HCT116 (cell line): ENCODE measurements around the gene ABR. TPM values are rescaled to one million over a fixed set of nuclear protein-coding genes. Genes with fewer than 3 reads are reported as not detected.

Experiments used
- ATAC-seq: fragments of 200-7000 bp; cut with Tn5 transposase; 2 replicates; pipeline ENCODE4 v1.9.1; 2020; ENCODE audit warnings: mild to moderate bottlenecking, moderate library complexity
- BruUV-seq: library from RNA; stranded (reverse); fragments of 400-500 nt; replicated peaks from 2 replicates; lab custom pipeline; 2021; lab: Mats Ljungman, UMichigan
- CTCF ChIA-PET: fragments of 300-600 bp; sonication (Branson Sonifier 250); formaldehyde crosslinking; loops from one replicate; lab custom pipeline; 2021; ENCODE audit warnings: antibody characterized with exemption; lab: Charles Lee
- POLR2A ChIA-PET: fragments of 300-600, 350-600 bp; sonication (Branson Sonifier 250); formaldehyde crosslinking; loops from one replicate; lab custom pipeline; 2021; ENCODE audit warnings: antibody characterized with exemption; lab: Charles Lee
- RAD21 ChIA-PET, 2 experiments: fragments of 300-600 bp; sonication (Branson Sonifier 250); formaldehyde crosslinking; loops; one replicate each; lab custom pipeline; 2023; ENCODE audit warnings: low total read pairs in 2 of 2; ENCODE audit not compliant: uncharacterized antibody in 2 of 2, unreplicated experiment in 2 of 2, low non-redundant PET in 1 of 2; lab: Charles Lee
- DNase-seq: peaks from one replicate; pipeline ENCODE4 v3.0.0-alpha.2; 2010; ENCODE audit warnings: low read depth, low spot score
- H2AFZ ChIP-seq: fragments of 200-600 bp; shearing (Covaris generic), sonication (generic); 2 replicates; pipeline ENCODE4 v1.6.1; 2017; ENCODE audit warnings: low read depth, mixed run types, mixed read lengths, antibody characterized with exemption, low read length; ENCODE audit not compliant: poor library complexity, severe bottlenecking
- H3K27ac ChIP-seq: 2 replicates; pipeline ENCODE4 v1.5.1; 2012; ENCODE audit warnings: low read depth, low read length
- H3K27me3 ChIP-seq: fragments of 200-600 bp; sonication (generic); 2 replicates; pipeline ENCODE4 v1.6.1; 2016; ENCODE audit warnings: mixed run types, low read length, mixed read lengths; ENCODE audit not compliant: insufficient read depth
- H3K36me3 ChIP-seq, 2 experiments: fragments of 200-500 bp in 1 of 2; fragments of 200-600 bp in 1 of 2; sonication (Bioruptor generic) in 1 of 2; sonication (generic) in 1 of 2; 2 replicates each; pipeline versions ENCODE4 v1.5.1 to v1.6.1; 2014 to 2016; ENCODE audit warnings: low read length in 2 of 2, inconsistent platforms in 1 of 2, mixed read lengths in 1 of 2, mixed run types in 1 of 2; ENCODE audit not compliant: insufficient read depth in 2 of 2, control insufficient read depth in 1 of 2
- H3K4me1 ChIP-seq, 2 experiments: fragments of 200-600 bp in 1 of 2; sonication (generic) in 1 of 2; 2 replicates each; pipeline versions ENCODE4 v1.5.1 to v1.6.1; 2012 to 2017; ENCODE audit warnings: low read length in 2 of 2, inconsistent platforms in 1 of 2, mild to moderate bottlenecking in 1 of 2, mixed read lengths in 1 of 2, mixed run types in 1 of 2, moderate library complexity in 1 of 2; ENCODE audit not compliant: insufficient read depth in 2 of 2, control insufficient read depth in 1 of 2
- H3K4me2 ChIP-seq: fragments of 200-600 bp; sonication (generic); 2 replicates; pipeline ENCODE4 v1.6.1; 2017; ENCODE audit warnings: mixed run types, low read length, mixed read lengths
- H3K4me3 ChIP-seq, 2 experiments: fragments of 200-600 bp in 1 of 2; sonication (generic) in 1 of 2; replicated peaks in 1 of 2; 2 replicates each; pipeline ENCODE4 v1.5.1; 2011 to 2016; ENCODE audit warnings: low read length in 2 of 2, control low read depth in 1 of 2, low read depth in 1 of 2, mild to moderate bottlenecking in 1 of 2, mixed read lengths in 1 of 2, mixed run types in 1 of 2
- H3K79me2 ChIP-seq: fragments of 200-600 bp; sonication (generic); 2 replicates; pipeline ENCODE4 v1.6.1; 2017; ENCODE audit warnings: mild to moderate bottlenecking, mixed run types, low read length, moderate library complexity, mixed read lengths; ENCODE audit not compliant: insufficient read depth
- H3K9ac ChIP-seq: fragments of 200-600 bp; sonication (generic); 2 replicates; pipeline ENCODE4 v1.6.1; 2016; ENCODE audit warnings: low read length, mixed read lengths
- H3K9me2 ChIP-seq: fragments of 200-600 bp; sonication (generic), shearing (Covaris generic); 2 replicates; pipeline ENCODE4 v1.6.1; 2017; ENCODE audit warnings: mixed run types, mild to moderate bottlenecking, moderate library complexity; ENCODE audit not compliant: insufficient read depth
- H3K9me3 ChIP-seq, 2 experiments: fragments of 200-500 bp in 1 of 2; fragments of 200-600 bp in 1 of 2; sonication (Bioruptor generic) in 1 of 2; sonication (generic) in 1 of 2; 2 replicates each; pipeline ENCODE4 v1.6.1; 2014 to 2017; ENCODE audit warnings: low read length in 2 of 2, mixed read lengths in 2 of 2, inconsistent platforms in 1 of 2, low read depth in 1 of 2, mild to moderate bottlenecking in 1 of 2, mixed run types in 1 of 2, moderate library complexity in 1 of 2; ENCODE audit not compliant: control insufficient read depth in 1 of 2, insufficient read depth in 1 of 2
- H4K20me1 ChIP-seq: fragments of 200-600 bp; sonication (generic), shearing (Covaris generic); 2 replicates; pipeline ENCODE4 v1.6.1; 2017; ENCODE audit warnings: mixed run types, mild to moderate bottlenecking, moderate library complexity; ENCODE audit not compliant: insufficient read depth
- EGR1 ChIP-seq: IDR thresholded peaks from 2 replicates; pipeline ENCODE4 v1.6.1; 2012; ENCODE audit warnings: low read depth
- EZH2phosphoT487 ChIP-seq: fragments of 200-600 bp; IDR thresholded peaks from 2 replicates; pipeline ENCODE4 v1.6.1; 2018; ENCODE audit warnings: antibody characterized with exemption, borderline replicate concordance
- FOSL1 ChIP-seq: IDR thresholded peaks from 2 replicates; pipeline ENCODE4 v1.6.1; 2012; ENCODE audit warnings: low read depth
- POLR2AphosphoS5 ChIP-seq: IDR thresholded peaks from 2 replicates; pipeline ENCODE4 v1.6.1; 2011; ENCODE audit warnings: mild to moderate bottlenecking, low read depth, low read length, moderate library complexity
- RAD21 ChIP-seq: IDR thresholded peaks from 2 replicates; pipeline ENCODE4 v1.6.1; 2012; ENCODE audit warnings: low read depth, mild to moderate bottlenecking
- REST ChIP-seq: IDR thresholded peaks from 2 replicates; pipeline ENCODE4 v1.6.1; 2012; ENCODE audit warnings: low read depth
- ZBTB33 ChIP-seq: IDR thresholded peaks from 2 replicates; pipeline ENCODE4 v1.6.1; 2011; ENCODE audit warnings: mild to moderate bottlenecking, low read length, moderate library complexity; ENCODE audit not compliant: insufficient replicate concordance; ENCODE audit errors: extremely low read depth
- intact Hi-C: fragments of 100-400 bp; cut with micrococcal nuclease; formaldehyde crosslinking; loops from 2 replicates; pipeline ENCODE4 v1.10.0; 2022
- total RNA-seq: library from RNA; stranded (reverse); gene quantifications from one replicate; pipeline ENCODE4 v1.2.1, GENCODE V29; 2021; ENCODE audit not compliant: unreplicated experiment

Gene ABR
- total RNA-seq, 1 experiment from 2014 or later = 58.5 TPM

- TF ChIP-seq ZBTB33 (no peak), RAD21 (no peak), POLR2AphosphoS5 (no peak), EGR1 (no peak), FOSL1 (no peak), REST (no peak), EZH2phosphoT487 (no peak)
Observed at GRCh38 chr17:1159431-1160180, 20.2 kb downstream of the ABR start.

More at GRCh38 chr17:1159431-1160180, 20.2 kb downstream of the ABR start:
- Histone ChIP-seq H3K27me3 (no peaks in the 10 kb centered on the region), H2AFZ (no peak overlapping the region), H3K9ac (no peak overlapping the region), H3K4me1 (no peaks in the 10 kb centered on the region), H3K4me3 (no peak overlapping the region), H3K9me2 (no peaks in the 10 kb centered on the region), H4K20me1 (no peaks in the 10 kb centered on the region), H3K27ac (no peak overlapping the region), H3K79me2 (no peaks in the 10 kb centered on the region), H3K36me3 (no peaks in the 10 kb centered on the region; a peak in 1 of 4 replicates), H3K9me3 (no peaks in the 10 kb centered on the region), H3K4me2 (no peak overlapping the region)
- DNase-seq = no peak
- ChIA-PET POLR2A (no interaction called here), CTCF (no interaction called here), RAD21 (no interaction called here)
- ATAC-seq = no peak
- intact Hi-C loops = no loop called here
- BruUV-seq = no TSS peak
